SK-N-SH treated with all-trans-retinoic acid at 6 μM for 48 hours (cell line): ENCODE data around the gene OTX2.

Source experiments
- ARNTL ChIP-seq: fragments of 450-650 bp; formaldehyde crosslinking; IDR thresholded peaks from 2 replicates; pipeline ENCODE4 v1.5.0; 2020; ENCODE audit warnings: low read depth, mild to moderate bottlenecking, moderate library complexity, borderline replicate concordance
- CSRNP3 ChIP-seq: fragments of 250-450 bp; sonication (Bioruptor Pico); IDR thresholded peaks from 2 replicates; pipeline ENCODE4 v1.5.1; 2021; ENCODE audit warnings: mild to moderate bottlenecking, moderate library complexity
- ESRRG ChIP-seq: fragments of 250-450 bp; sonication (Bioruptor Pico); IDR thresholded peaks from 2 replicates; pipeline ENCODE4 v1.6.1; 2021; ENCODE audit warnings: mild to moderate bottlenecking
- PPARA ChIP-seq: fragments of 250-450 bp; sonication (Bioruptor Pico); IDR thresholded peaks from 2 replicates; pipeline ENCODE4 v1.5.0; 2020; ENCODE audit warnings: mild to moderate bottlenecking, borderline replicate concordance
- RARB ChIP-seq: fragments of 250-450 bp; sonication (Bioruptor Pico); IDR thresholded peaks from 2 replicates; pipeline ENCODE4 v1.8.0; 2021; ENCODE audit warnings: mild to moderate bottlenecking, moderate library complexity
- SNAI2 ChIP-seq: fragments of 250-450 bp; sonication (Bioruptor Pico); IDR thresholded peaks from 2 replicates; pipeline ENCODE4 v1.5.0; 2020; ENCODE audit warnings: mild to moderate bottlenecking, moderate library complexity
- TOX ChIP-seq: fragments of 250-450 bp; sonication (Bioruptor Pico); IDR thresholded peaks from 2 replicates; pipeline ENCODE4 v1.8.0; 2021; ENCODE audit warnings: mild to moderate bottlenecking, moderate library complexity, borderline replicate concordance
- ZFP3 ChIP-seq: fragments of 250-450 bp; sonication (Bioruptor Pico); IDR thresholded peaks from 2 replicates; pipeline ENCODE4 v1.5.0; 2020; ENCODE audit warnings: mild to moderate bottlenecking, moderate library complexity
- TF ChIP-seq, protein P1 (sequence below): fragments of 250-450 bp; sonication (Bioruptor Pico); IDR thresholded peaks from 2 replicates; pipeline ENCODE4 v1.5.1; 2020; ENCODE audit warnings: low read depth, mild to moderate bottlenecking, moderate library complexity

- TF ChIP-seq ARNTL (CRISPR knock-in tag), result no peak
- TF ChIP-seq ZFP3 (CRISPR knock-in tag), result no peak
- no peak for TF ChIP-seq RARB (CRISPR knock-in tag)
- no peak for TF ChIP-seq PPARA (CRISPR knock-in tag)
- TF ChIP-seq TOX (CRISPR knock-in tag), result no peak
- TF ChIP-seq SNAI2 (CRISPR knock-in tag), result no peak
- TF ChIP-seq, protein P1, sequence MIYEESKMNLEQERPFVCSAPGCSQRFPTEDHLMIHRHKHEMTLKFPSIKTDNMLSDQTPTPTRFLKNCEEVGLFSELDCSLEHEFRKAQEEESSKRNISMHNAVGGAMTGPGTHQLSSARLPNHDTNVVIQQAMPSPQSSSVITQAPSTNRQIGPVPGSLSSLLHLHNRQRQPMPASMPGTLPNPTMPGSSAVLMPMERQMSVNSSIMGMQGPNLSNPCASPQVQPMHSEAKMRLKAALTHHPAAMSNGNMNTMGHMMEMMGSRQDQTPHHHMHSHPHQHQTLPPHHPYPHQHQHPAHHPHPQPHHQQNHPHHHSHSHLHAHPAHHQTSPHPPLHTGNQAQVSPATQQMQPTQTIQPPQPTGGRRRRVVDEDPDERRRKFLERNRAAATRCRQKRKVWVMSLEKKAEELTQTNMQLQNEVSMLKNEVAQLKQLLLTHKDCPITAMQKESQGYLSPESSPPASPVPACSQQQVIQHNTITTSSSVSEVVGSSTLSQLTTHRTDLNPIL (CRISPR knock-in tag), result no peak
- TF ChIP-seq ESRRG (CRISPR knock-in tag), result no peak
- TF ChIP-seq CSRNP3 (CRISPR knock-in tag), result no peak
Measured at GRCh38 chr14:56798447-56799342, 11.6 kb downstream of the OTX2 start.
